B cell (primary cell): ENCODE results near the gene ARID1A.

Experiments
- CTCF ChIP-seq: fragments of 200-600 bp; IDR thresholded peaks from one replicate; pipeline ENCODE4 v1.8.0; 2022; ENCODE audit warnings: antibody characterized with exemption, mild to moderate bottlenecking
- EZH2 ChIP-seq: IDR thresholded peaks from 2 replicates; pipeline ENCODE4 v1.6.1; 2012; ENCODE audit warnings: borderline replicate concordance, low read depth, mild to moderate bottlenecking, moderate library complexity, low read length; ENCODE audit not compliant: insufficient read depth, poor library complexity, severe bottlenecking

GRCh38 chr1:26728645-26729044 is 32.8 kb downstream of the ARID1A start:
- TF ChIP-seq CTCF (no peak), EZH2 (no peak)
